Measurements from ENCODE around the gene KPNA3. TPM values are rescaled to one million over a fixed set of nuclear protein-coding genes. Genes with fewer than 3 reads are reported as not detected.
A peak's percentile ranks its signal among the peaks of the same experiment; 100 is the strongest.

The KPNA3 gene
- total RNA-seq, 1 donor, result 36.7 TPM

DNA sequence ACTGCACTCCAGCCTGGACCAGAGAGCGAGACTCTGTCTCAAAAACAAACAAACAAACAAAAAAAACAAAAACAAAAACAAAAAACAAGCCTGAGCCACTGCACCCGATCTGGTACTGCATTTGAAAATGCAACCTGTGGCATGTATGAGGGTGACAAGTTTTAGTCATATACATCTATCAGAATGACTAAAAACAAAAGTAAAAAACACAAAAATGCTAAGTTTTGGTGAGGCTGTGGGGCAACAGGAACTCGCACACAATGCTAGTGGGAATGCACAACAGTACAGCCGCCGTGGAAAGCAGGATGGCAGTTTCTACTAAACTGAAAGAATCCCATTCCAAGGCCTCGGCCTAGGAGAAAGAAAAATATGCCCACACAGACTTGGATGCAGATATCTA is 109.0 kb downstream of the KPNA3 start:
- no peak for DNase-seq (ENCODE audit: low read depth)
- no peak for TF ChIP-seq CTCF (IDR thresholded peaks at IDR 0.05; ENCODE audit: insufficient read depth, low read depth, low read length)
- no peak overlapping the region for H3K4me3 ChIP-seq (ENCODE audit: low read depth, low read length)

DNA sequence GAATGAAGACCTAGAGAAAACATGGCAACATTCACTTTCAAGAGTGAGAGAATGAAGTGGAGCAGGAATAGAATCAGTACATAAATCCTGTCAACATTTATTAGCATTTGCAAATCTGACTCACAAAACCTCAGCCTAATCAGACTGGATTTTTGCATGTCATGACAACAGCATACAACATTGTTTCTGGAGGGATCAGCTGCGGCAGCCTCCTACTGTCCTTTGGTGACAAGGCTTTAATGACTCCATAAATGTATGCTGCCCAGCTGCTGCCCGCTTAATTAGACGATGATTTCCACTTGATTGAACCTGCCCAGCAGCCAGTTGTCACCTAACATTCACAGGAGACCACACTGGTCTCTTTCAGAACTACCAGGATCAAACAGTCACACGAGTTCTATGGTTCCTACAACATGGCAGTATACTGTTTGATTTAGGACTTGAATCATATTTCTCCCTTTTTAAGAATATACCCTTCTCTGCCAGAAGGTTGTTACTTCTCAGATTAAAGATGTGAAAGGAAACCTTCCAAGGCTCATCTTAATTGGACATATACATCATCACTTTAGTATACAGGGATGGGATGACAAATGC is 110.5 kb downstream of the KPNA3 start:
- no peak for TF ChIP-seq CTCF (IDR thresholded peaks at IDR 0.05; ENCODE audit: insufficient read depth, low read depth, low read length)
- DNase-seq (ENCODE audit: low read depth), result peak; percentile 72
- H3K4me3 ChIP-seq (ENCODE audit: low read depth, low read length), result no peak overlapping the region

DNA sequence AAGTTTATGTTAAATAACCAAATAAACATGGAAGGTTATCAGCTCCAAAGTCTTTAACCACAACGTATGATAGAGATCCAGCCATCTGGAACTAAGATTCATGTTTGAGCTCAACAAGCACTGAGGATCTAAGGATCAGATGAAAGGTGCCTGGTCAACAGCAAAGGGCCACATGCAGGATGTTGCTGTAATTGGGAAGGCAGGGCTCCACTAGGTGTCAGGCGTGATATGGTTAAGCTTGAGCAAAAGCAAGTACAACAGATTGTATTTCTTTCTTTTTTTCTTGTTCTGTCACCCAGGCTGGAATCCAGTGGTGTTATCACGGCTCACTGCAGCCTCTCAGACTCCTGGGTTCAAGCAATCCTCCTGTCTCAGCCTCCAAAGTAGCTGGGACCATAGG is 113.2 kb downstream of the KPNA3 start:
- DNase-seq (ENCODE audit: low read depth), result peak; percentile 83
- TF ChIP-seq CTCF (IDR thresholded peaks at IDR 0.05; ENCODE audit: insufficient read depth, low read depth, low read length), result peak; percentile 45

DNA sequence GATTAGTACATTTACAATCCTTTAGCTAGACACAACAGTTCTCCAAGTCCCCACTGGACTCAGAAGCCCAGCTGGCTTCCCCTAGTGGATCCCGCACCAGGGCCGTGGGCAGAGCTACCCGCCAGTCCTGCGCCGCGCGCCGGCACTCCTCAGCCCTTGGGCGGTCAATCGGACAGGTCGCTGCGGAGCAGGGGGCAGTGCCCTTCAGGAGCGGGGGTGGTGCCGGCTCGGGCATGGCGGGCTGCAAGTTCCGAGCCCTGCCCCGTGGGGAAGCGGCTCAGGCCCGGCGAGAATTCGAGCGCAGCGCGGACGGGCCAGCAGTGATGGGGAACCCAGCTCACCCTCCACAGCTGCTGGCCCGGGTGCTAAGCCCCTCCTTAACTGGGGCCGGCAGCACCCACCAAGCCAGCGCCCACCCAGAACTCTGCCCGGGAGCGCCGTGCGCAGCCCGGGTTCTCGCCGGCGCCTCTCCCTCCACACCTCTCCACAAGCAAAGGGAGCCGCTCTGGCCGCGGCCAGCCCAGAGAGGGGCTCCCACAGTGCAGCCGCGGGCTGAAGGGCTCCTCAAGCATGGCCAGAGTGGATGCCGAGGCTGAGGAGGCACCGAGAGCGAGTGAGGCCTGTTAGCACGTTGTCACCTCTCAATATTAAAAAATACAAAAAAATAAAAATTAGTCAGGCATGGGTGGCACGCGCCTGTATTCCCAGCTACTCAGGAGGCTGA is 114.1 kb downstream of the KPNA3 start:
- DNase-seq (ENCODE audit: low read depth), result no peak
- H3K4me3 ChIP-seq (ENCODE audit: low read depth, low read length), result no peak overlapping the region
- TF ChIP-seq CTCF (IDR thresholded peaks at IDR 0.05; ENCODE audit: insufficient read depth, low read depth, low read length), result no peak

More for the DNA sequence above, 113.2 kb downstream of the KPNA3 start:
- H3K4me3 ChIP-seq (ENCODE audit: low read depth, low read length), result no peak overlapping the region

DNA sequence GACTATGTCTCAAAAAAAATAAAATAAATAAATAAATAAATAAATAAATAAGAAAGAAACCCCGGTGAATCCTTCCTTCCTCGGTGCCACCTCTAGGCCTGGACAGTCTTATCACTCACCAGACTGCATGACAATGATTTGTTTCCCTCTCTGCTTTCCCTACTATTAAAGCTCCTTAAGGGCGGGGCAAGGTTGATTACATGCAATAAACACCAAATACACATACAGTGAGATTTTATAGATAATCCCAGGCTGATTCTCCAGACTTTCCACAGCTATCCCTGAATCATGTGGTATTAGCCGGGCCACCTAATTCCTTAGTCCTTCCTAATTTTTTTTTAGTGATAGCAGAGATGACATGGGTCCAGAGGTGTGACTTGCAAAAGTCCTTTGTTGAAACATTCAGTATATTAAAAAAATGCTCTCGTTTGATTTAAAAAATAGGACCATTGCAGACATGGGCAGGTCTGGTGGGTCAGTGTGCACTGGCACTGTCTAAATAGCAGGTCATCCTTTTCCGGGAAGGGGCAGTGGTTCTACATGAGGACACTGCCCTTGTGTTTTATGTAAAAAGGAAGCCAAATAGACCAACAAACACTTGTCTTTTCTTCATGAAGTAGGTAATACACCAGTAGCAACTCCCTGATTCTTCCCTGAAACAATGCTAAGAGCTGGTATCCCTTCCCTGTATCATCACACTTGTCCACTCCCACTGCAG is 115.7 kb downstream of the KPNA3 start:
- TF ChIP-seq CTCF (IDR thresholded peaks at IDR 0.05; ENCODE audit: insufficient read depth, low read depth, low read length), result no peak
- no peak overlapping the region for H3K4me3 ChIP-seq (ENCODE audit: low read depth, low read length)
- no peak for DNase-seq (ENCODE audit: low read depth)

GRCh38 chr13:49670828-49671227 is 121.7 kb downstream of the KPNA3 start:
- H3K4me3 ChIP-seq (ENCODE audit: low read depth, low read length), result no peak overlapping the region
- no peak for TF ChIP-seq CTCF (IDR thresholded peaks at IDR 0.05; ENCODE audit: insufficient read depth, low read depth, low read length)
- DNase-seq (ENCODE audit: low read depth), result no peak
